Mammary epithelial cell (primary cell): ENCODE measurements around the gene NR2C2.

Experiments used
- EZH2 ChIP-seq: IDR thresholded peaks from 2 replicates; pipeline ENCODE4 v1.6.1; 2012; ENCODE audit warnings: low read length, inconsistent platforms, borderline replicate concordance
- TF ChIP-seq, protein P1 (sequence below), 2 donors: IDR thresholded peaks in 1 of 2; conservative IDR thresholded peaks in 1 of 2; 2 replicates each; pipeline ENCODE4 v1.5.1; 2011 to 2012; ENCODE audit warnings: inconsistent platforms in 2 of 2, low read length in 2 of 2, mild to moderate bottlenecking in 2 of 2, control low read depth in 1 of 2, low read depth in 1 of 2; ENCODE audit not compliant: insufficient read depth in 1 of 2; ENCODE audit errors: extremely low read depth in 1 of 2

DNA sequence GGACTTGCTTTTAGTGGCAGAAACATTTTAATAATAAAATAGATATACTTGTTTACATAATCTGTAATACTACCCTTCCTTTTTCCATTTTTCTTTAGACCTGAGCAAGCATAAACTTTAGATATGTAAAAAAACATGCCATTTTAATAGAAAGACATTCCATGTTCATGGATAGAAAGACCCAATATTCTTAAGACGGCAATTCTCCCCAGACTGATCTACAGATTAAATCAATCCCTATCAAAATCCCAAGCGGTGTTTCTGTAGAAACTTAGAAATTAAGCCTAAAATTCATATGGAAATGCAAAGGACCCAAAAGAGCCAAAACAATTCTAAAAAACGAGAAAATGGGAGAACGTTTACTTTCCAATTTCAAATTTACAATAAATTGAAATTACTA lies 106.2 kb downstream of the NR2C2 start:
- TF ChIP-seq, protein P1, sequence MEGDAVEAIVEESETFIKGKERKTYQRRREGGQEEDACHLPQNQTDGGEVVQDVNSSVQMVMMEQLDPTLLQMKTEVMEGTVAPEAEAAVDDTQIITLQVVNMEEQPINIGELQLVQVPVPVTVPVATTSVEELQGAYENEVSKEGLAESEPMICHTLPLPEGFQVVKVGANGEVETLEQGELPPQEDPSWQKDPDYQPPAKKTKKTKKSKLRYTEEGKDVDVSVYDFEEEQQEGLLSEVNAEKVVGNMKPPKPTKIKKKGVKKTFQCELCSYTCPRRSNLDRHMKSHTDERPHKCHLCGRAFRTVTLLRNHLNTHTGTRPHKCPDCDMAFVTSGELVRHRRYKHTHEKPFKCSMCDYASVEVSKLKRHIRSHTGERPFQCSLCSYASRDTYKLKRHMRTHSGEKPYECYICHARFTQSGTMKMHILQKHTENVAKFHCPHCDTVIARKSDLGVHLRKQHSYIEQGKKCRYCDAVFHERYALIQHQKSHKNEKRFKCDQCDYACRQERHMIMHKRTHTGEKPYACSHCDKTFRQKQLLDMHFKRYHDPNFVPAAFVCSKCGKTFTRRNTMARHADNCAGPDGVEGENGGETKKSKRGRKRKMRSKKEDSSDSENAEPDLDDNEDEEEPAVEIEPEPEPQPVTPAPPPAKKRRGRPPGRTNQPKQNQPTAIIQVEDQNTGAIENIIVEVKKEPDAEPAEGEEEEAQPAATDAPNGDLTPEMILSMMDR (conservative IDR thresholded peaks at IDR 0.05 in 1 of 2, IDR thresholded peaks at IDR 0.05 in 1 of 2; ENCODE audit: extremely low read depth in 1 of 2, insufficient read depth in 1 of 2, low read depth in 1 of 2, low read length in 2 of 2), result no peak
- no peak for TF ChIP-seq EZH2
